Stimulated activated CD8-positive, alpha-beta memory T cell treated with anti-CD3 and anti-CD28 coated beads, Interleukin-2, amount 100 ng/mL, for 1 hour (primary cell): ENCODE data around the gene SPIB.
A peak's percentile ranks its signal among the peaks of the same experiment; 100 is the strongest.
"Not testable (repeated sequence)": the region's sequence is repeated elsewhere in the genome, so short reads cannot be mapped to it uniquely, and the experiment has no call there.

Source experiments
- DNase-seq, 2 donors: peaks; one replicate each; pipeline ENCODE4 v3.0.0-alpha.2; 2020; ENCODE audit warnings: low read depth in 2 of 2

Gene SPIB

GRCh38 chr19:50418176-50419021, at the start of gene SPIB:
Gene SPIB, plus strand, starts transcription at chr19:50418938. Its CDS starts 25 bp downstream, at chr19:50418963.
- no peak for DNase-seq

GRCh38 chr19:50371914-50372475, 46.7 kb upstream of the SPIB start:
- no peak for DNase-seq

GRCh38 chr19:50376166-50377050, 42.3 kb upstream of the SPIB start, which contains the start of gene NR1H2:
Gene NR1H2, plus strand, starts transcription at chr19:50376457. Its CDS starts 1,149 bp downstream, at chr19:50377606.
- peak; percentile 88 to 90 for DNase-seq

- DNase-seq, result peak in 1 of 2 donors; percentile 26
Measured at GRCh38 chr19:50377051-50377461, 41.7 kb upstream of the SPIB start.

- no peak for DNase-seq
Measured at GRCh38 chr19:50377517-50377916, 41.2 kb upstream of the SPIB start.

- DNase-seq, result no peak
Measured at GRCh38 chr19:50378169-50378862, 40.4 kb upstream of the SPIB start.

- no peak for DNase-seq
Measured at GRCh38 chr19:50378863-50379236, 39.9 kb upstream of the SPIB start.

- no peak for DNase-seq
Measured at GRCh38 chr19:50379602-50380001, 39.1 kb upstream of the SPIB start.

GRCh38 chr19:50380137-50380536, 38.6 kb upstream of the SPIB start:
- no peak for DNase-seq

- no peak for DNase-seq
Measured at GRCh38 chr19:50380751-50381151, 38.0 kb upstream of the SPIB start.

- no peak for DNase-seq
Measured at GRCh38 chr19:50381881-50382729, 36.6 kb upstream of the SPIB start.

- DNase-seq, result no peak
Measured at GRCh38 chr19:50383001-50383851, 35.5 kb upstream of the SPIB start.

GRCh38 chr19:50383852-50384684, 34.7 kb upstream of the SPIB start, which contains the start of gene POLD1:
Gene POLD1, plus strand, starts transcription at chr19:50384347. Its CDS starts 14,505 bp downstream, at chr19:50398852.
- peak; percentile 98 to 99 for DNase-seq

GRCh38 chr19:50384685-50385535, 33.8 kb upstream of the SPIB start:
- no peak for DNase-seq

- DNase-seq, result no peak
Measured at GRCh38 chr19:50387176-50387867, 31.4 kb upstream of the SPIB start.

GRCh38 chr19:50387868-50388245, 30.9 kb upstream of the SPIB start:
- DNase-seq, result no peak

GRCh38 chr19:50390295-50390694, 28.4 kb upstream of the SPIB start:
- not testable (repeated sequence) for DNase-seq
